ENCODE results near the gene BICRAL. TPM values are rescaled to one million over a fixed set of nuclear protein-coding genes. Genes with fewer than 3 reads are reported as not detected.
"Not testable (repeated sequence)": the region's sequence is repeated elsewhere in the genome, so short reads cannot be mapped to it uniquely, and the experiment has no call there.

BICRAL gene
- polyA plus RNA-seq, 4 donors, result 15.3 to 16.6 (median 16.4) TPM

DNA sequence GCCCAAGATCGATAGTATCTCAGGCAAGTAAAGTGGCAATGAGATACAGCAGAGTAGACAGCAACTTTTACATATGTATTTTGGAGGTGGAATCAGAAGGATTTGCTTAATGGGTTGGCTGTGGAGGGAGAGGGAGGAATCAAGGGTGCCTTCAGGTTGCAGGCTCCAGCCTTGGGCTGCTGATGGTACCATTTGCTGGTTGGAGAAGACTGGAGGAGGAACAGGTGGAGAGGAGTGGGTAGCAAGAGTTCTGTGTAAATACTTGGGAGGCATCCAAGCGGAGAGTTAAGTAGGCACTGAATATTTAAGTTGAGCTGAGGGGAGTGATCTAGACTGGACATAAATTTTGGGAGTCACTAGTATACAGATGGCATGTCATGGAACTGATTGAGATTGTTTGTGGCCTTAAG lies 5.2 kb downstream of the BICRAL start:
- DNase-seq (ENCODE audit: low read depth in 4 of 4, low spot score in 3 of 4), result no peak

DNA sequence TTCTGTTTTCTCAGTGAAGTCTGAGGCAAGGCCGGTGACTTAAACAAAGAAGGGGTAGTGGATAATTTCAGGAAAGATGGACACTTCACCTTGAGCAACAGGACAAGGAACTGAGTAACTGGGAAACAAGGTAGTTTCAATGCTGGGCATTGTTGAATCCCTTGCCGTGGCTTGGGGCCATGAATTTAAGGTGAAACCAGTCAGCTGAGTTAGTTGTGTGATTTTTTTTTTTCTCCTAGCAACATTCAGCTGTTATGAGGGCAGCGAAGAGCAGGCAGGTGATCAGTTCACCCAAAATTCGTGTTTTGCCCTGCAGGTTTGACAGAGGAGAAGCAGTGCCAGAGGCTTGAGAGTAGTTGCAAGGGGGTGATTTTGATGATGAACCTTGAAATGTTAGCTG lies 6.8 kb downstream of the BICRAL start:
- DNase-seq (ENCODE audit: low read depth in 4 of 4, low spot score in 3 of 4), result no peak

DNA sequence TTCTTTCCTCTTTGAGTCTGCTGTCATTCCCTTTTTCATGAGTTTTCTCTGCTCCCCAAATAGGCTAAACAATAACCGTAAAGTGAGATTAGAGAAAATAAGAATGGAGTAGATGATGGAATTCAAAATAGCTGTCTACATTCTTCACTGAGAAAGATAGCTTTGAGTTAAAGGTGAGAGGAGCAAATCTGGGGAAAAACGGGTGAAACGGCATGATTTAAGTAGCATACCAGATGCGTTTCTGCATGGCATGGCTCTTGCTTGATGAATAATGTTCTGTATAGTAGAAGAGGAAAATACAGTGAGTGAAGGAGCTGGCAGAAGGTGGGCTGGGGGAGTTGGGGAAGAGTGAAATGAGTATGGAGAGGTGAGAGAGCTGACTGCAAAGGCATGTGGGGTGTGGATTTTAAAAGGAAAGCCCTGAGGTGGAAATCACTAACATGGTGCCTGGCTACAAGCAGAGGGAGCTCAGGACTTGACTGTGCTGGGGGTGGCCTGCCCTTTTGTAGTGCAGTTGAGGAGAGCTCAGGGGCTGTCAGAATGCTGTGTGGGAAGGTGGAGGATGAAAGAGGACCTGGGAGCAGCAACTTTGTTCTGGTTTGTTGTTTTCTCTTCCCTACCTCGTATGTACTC lies 8.8 kb downstream of the BICRAL start:
- no peak for DNase-seq (ENCODE audit: low read depth in 4 of 4, low spot score in 3 of 4)

DNA sequence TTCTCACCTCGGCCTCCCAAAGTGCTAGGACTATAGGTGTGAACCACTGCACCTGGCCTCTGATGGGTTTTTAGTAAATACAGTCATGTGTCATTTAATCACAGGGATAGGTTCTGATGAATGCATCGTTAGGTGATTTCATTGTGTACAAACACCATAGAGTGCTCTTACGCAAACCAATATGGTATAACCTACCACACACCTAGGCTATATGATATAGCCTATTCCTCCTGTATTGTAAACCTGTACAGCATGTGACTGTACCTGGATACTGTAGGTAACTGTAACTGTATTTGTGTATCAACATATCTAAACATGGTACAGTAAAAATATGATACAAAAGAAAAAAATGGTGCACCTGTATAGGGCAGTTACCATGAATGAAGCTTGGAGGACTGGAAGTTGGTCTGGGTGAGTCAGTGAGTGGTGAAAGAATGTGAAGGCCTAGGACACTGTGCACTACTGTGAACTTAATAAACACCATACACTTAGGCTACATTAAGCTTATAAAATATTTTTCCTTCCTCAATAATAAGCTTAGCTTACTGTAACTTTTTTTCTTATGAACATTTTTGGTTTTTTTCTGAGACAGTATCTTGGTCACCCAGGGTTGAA lies 10.0 kb downstream of the BICRAL start:
- DNase-seq (ENCODE audit: low read depth in 4 of 4, low spot score in 3 of 4), result no peak

DNA sequence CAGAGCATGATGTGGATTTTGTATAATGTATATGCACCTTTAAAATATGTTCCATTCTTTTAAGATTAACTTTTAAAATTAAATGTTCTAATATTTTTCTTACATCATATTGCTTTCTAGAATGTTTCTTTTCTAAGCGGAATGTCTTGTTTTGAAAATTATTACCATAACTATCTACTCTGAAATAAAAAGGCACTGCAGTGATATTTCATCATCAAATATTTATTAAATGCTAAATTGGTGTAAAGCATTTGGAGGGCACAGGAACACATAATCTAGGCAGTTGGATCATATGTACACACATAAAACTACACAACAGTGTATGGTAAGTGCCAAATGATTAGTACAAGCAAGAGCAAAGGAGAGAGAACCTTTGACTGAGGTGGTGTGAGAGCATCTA lies 13.8 kb downstream of the BICRAL start:
- DNase-seq (ENCODE audit: low read depth in 4 of 4, low spot score in 3 of 4), result no peak

DNA sequence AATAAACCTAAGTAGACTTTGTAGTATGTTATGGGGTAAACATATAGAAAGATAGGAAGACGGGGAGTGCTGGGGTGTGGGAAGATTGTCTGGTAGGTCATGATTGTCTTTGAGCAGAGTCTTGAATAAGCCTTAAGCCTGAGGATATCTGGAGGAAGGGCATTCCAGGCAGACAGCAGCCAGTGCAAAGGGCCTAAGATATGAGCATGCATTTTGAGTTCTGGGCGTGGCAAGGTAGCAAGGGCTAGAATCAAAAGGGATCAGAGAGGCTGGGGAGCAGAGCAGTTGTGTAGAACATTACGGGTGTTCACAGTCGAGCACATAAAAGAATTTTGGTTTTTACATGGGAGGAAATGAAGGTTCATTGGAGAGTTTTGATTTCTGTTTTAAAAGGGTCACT lies 14.3 kb downstream of the BICRAL start:
- DNase-seq (ENCODE audit: low read depth in 4 of 4, low spot score in 3 of 4), result no peak

DNA sequence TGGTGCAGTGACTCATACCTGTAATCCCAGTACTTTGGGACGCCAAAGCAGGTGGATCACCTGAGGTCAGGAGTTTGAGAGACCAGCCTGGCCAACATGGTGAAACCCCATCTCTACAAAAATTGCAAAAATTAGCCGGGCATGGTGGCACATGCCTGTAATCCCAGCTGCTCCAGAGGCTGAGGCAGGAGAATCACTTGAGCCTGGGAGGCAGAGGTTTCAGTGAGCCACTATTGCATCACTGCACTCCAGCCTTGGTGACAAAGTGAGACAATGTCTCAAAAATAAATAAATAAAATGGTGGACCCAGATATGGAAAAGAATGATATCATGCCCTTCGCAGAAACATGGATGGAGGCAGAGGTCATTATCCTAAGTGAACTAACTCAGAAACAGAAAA lies 15.8 kb downstream of the BICRAL start:
- not testable (repeated sequence) for DNase-seq (ENCODE audit: low read depth in 4 of 4, low spot score in 3 of 4)

DNA sequence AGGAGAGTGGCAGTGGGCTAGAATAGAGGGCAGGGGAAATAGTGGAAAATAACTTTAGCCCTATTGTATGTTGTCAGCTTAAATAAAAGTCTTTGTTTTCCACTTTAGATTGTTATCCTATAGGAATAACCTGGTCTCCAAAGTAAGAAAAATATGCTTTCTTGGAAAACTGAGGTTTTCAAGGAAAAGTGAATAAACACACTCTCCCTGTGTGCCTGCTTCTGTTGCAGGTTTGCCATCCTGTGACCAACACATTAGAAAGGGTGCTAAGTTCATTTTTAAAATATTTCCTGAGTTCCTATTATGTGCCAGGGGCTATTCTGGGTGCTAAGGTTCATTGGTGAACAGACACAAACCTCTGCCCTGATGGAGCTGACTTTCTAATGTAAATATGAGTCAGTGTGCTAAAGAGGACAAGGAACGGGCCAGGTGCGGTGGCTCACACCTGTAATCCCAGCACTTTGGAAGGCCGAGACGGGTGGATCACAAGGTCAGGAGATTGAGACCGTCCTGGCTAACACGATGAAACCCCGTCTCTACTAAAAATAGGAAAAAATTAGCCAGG lies 23.5 kb downstream of the BICRAL start:
- DNase-seq (ENCODE audit: low read depth in 4 of 4, low spot score in 3 of 4), result no peak

DNA sequence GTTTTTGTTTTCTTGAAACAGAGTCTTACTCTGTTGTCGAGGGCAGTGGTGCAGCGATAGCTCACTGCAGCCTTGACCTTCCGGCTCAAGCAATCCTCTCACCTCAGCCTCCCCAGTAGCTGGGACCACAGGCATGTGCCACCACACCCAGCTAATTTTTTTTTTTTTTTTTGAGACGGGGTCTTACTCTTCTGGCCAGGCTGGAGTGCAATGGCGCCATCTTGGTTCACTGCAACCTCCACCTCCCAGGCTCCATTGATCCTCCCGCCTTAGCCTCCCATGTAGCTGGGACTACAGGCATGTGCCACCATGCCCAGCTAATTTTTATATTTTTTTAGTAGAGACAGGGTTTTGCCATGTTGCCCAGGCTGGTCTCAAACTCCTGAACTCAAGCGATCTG lies 24.5 kb downstream of the BICRAL start:
- DNase-seq (ENCODE audit: low read depth in 4 of 4, low spot score in 3 of 4), result not testable (repeated sequence)

DNA sequence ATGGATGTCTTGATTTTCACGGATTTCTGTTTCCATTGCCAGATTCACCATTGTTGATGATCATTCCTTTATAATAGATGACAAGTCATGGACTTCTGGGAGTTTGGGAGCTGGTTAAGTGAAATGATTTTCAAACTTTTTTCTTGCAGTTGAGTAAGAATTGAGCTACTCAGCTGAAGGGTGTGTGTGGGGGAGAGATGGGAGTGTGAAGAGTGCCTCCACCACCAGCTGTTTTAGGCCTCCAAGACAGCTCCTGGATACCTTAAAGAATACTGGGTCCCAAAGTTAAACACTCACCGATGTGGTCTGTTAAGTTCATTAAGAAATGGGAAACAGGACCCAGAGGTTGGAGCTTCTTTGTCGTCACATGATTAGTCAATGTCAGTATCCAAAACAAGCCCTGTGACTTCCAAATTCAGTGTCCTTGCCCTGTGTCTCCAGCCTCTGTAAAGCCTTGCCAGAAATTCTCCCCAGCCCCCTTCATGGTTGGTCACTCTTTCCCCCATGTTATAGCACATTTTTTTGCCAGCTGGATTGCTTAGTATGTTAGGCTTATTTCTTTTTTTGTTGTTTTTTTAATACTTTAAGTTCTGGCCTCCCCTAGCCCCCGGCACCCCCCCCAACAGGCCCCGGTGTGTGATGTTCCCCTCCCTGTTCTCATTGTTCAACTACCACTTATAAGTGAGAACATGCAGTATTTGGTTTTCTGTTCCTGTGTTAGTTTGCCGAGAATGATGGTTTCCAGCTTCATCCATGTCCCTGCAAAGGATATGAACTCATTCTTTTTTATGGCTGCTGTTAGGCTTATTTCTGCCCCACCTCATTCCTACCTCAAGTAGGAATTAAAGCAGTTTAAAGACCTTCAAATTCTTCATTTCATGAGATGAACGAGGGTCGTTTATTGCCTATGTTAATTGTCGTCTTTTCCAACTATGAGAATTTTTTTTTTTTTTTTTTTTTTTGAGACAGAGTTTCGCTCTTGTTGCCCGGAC lies 26.9 kb downstream of the BICRAL start:
- DNase-seq (ENCODE audit: low read depth in 4 of 4, low spot score in 3 of 4), result no peak

DNA sequence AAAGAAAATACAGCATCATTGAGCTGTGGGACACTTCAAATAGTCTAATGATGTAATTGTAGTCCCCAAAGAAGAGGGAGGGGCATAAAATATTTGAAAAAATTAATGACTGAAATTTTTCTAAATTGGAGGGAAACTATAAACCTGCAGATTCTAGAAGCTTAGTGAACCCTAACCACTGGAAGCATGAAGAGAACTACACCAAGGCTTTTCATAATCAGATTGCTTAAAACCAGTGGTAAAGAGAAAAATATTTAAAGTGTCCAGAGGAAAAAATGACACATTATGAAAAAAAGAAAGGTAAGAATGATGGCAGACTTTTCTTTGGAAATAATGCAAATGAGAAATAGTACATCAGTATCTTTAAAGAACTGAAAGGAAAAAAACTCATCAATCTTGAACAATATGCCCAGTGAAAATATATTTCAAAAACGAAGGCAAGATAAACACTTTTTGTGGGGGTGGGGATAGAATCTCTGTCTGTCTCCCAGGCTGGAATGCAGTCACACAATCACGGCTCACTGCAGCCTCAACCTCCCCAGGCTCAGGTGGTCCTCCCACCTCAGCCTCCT lies 31.3 kb downstream of the BICRAL start:
- no peak for DNase-seq (ENCODE audit: low read depth in 4 of 4, low spot score in 3 of 4)

DNA sequence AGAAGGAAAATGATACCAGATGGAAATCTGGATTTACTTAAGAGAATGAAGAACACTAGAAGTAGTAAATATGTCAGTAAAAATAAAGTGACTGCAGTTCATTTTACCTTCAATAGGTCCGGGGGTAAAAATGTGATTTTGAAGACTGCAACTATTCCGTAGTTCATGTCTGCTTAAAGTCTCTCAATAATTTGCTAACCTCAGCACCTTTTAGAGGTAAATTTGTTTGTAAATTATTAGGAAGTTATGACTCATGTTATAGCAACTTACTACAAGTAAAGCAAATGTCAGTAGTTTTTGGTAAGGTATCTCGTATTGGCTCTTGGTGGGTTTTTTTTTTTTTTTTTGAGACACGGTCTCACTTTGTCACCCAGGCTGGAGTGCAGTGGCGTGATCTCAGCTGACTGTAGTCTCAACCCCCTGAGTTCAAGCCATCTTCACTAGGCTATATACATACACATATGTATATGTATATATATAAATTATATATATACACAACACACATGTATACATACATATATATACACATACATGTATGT lies 32.1 kb downstream of the BICRAL start:
- no peak for DNase-seq (ENCODE audit: low read depth in 4 of 4, low spot score in 3 of 4)

DNA sequence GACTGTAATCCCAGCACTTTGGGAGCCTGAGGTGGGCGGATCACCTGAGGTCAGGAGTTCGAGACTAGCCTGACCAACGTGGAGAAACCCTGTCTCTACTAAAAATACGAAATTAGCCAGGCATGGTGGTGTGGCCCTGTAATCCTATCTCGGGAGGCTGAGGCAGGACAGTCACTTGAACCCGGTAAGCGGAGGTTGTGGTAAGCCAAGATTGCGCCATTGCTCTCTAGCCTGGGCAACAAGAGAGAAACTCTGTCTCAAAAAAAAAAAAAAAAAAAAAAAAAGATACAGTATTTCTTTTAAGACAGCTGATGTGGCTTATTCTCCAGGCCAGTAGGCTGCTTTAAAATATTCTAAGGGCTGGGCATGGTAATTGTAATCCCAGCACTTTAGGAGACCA lies 33.9 kb downstream of the BICRAL start:
- not testable (repeated sequence) for DNase-seq (ENCODE audit: low read depth in 4 of 4, low spot score in 3 of 4)

DNA sequence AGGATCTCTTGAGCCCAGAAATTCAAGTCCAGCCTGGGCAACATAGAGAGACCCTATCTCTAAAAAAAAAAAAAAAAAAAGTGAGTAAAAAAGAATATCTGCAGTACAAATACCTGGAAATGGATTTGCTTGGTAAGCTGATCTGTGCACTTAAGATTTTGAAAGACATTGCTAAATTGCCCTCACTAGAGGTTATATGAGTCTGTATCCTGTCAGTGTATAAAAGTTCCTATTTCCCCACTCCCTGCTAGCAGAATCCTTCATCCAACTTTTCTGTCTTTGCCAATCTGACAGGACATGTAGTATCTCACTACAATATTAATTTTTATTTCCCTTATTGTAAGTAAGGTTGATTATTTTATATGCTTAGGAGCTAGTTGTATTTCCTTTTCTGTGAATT lies 36.1 kb downstream of the BICRAL start:
- no peak for DNase-seq (ENCODE audit: low read depth in 4 of 4, low spot score in 3 of 4)

DNA sequence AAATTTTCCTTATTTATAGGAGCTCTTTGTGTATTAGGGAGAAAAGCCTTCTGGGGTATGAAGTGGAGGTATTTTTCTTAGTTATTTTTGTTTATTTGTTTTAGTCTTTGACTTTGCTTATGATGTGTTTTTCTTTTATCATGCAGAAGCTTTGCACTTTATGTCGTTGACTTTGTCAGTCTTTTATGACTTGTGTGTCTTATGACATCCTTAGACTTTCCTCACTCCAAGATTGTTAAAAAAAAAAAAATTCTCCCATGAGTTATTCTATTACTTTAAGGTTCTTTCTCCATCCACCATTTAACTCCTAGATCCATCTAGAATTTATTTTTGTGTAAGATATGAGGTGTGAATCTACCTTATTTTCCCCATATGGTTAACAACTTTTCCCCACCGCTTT lies 36.6 kb downstream of the BICRAL start:
- DNase-seq (ENCODE audit: low read depth in 4 of 4, low spot score in 3 of 4), result no peak

DNA sequence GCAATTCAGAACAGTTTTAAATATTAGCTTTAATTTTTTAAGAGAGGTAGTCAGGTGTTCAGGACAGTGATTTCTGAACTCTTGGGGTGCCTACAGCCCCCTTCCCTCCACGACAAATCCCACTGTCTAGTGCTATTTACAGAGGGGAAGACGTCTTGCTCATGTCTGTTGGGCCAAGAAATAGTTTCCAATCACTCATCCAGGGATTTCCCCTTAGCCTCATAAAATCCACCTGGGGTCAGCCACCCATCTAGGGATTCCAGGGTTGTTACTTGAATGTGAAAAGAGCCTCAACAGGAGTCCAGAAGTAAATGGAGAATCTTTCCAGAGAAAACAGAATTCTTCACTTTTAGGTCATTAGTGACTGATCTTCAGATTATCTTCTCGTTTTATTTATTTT lies 37.0 kb downstream of the BICRAL start:
- no peak for DNase-seq (ENCODE audit: low read depth in 4 of 4, low spot score in 3 of 4)

DNA sequence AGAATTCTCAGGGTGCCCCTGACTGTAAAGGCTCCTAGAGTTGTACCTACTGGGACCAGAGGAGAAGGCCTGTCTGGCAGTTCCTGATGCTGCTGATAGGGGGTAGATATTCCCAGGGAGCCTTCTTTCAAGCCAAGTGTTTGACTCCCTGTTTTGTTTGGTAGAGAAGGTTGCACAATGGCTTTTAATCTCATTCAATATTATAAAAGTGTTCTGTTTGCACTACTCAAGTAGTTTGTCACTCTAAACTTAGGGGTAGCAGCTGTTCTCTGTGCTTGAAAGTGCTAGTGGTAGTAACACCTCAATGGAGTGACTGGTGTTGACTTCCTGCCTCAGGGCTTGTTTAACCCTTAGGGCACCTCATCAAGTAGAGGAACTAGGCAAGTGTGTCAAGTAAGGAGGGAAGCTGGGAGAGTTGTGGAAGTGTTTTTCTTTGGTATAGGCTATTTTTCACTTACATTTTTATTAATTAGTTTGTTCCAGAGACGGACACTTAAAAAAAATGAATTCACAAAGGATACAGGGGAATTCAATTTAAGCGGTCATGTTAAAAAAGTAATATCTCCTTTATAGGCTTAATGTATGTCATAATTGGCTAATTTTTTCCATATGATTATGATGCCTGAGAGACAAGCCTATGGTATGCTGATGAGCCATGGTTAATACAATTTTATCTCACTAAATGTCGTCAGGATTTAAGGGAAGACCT lies 38.1 kb downstream of the BICRAL start:
- no peak for DNase-seq (ENCODE audit: low read depth in 4 of 4, low spot score in 3 of 4)

DNA sequence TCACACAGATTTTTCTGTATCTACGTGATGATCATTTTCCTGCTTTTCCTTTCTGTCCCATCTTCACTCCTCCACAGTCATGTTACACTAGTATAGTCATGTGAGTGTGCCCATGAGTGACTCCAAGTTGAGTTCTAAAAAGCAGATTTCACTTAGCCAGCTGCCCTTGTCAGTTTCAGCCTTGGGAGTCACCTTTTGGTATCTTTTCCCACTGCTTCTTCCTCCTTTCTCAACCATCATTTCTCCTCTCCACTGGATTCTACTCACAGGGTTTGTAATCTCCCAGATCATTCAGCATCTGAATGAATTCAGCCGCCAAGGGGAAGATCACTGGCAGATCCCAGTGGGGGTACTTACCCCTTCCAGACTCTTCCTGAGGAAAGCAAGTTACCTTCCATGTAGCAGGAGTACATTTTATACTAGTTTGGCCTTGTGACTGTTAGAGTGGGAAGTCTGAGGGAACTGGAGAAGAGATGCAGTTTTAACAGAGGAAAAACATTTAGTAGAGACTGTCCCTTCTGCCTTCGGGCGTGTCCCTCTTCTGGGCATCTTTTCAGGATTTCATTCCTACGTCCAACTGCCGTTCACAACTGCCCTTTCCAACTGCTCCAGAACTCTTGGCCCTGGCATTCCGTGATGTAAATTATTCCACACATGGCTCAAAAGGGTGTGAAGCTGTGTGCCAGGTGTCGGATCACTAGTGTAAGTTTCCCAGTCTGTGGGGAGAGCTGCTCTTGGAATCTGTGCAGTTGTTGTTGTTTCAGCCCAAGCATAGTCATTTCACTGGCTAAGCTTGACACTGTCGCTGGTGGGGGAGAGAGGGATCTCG lies 38.9 kb downstream of the BICRAL start:
- no peak for DNase-seq (ENCODE audit: low read depth in 4 of 4, low spot score in 3 of 4)

DNA sequence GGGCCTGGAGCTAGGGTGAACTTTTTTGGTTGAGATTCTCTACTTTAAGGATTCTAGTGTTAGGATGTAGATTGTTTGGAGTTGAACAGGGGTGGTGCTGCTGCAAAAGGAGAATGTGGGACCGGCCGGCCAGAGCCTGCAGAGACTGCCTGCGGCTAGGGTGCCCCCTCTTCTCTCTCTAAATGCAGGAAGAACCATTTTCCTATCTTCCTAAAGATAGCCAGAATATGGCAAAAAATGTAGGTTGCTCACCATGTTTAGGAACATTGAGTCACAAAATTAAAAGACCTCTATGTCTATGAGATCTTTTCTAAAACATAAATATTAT lies 39.5 kb downstream of the BICRAL start:
- DNase-seq (ENCODE audit: low read depth in 4 of 4, low spot score in 3 of 4), result no peak

Data from left renal pelvis (tissue), 4 donors.